ENCODE measurements around the gene RIPK4.

DNA sequence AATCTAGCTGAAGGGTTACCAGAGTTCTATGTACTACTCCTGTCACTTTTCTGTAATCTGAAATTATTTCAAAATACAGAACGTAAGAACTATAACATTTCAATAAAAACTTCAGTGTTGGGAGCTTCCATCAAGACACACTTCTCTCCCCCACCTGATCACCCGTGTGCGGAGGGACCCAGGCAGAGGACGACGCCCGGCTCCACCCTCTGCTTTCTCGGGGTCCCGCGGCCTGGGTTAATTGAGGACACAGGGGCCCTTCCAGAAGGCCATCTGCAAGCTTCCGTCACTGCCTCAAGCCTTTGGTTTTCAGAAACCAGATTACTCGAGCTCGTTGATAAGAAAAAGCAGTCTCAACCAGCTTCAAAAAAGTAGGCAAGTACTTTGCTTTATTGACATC is 27.8 kb downstream of the RIPK4 start:
- TF ChIP-seq, protein P1, sequence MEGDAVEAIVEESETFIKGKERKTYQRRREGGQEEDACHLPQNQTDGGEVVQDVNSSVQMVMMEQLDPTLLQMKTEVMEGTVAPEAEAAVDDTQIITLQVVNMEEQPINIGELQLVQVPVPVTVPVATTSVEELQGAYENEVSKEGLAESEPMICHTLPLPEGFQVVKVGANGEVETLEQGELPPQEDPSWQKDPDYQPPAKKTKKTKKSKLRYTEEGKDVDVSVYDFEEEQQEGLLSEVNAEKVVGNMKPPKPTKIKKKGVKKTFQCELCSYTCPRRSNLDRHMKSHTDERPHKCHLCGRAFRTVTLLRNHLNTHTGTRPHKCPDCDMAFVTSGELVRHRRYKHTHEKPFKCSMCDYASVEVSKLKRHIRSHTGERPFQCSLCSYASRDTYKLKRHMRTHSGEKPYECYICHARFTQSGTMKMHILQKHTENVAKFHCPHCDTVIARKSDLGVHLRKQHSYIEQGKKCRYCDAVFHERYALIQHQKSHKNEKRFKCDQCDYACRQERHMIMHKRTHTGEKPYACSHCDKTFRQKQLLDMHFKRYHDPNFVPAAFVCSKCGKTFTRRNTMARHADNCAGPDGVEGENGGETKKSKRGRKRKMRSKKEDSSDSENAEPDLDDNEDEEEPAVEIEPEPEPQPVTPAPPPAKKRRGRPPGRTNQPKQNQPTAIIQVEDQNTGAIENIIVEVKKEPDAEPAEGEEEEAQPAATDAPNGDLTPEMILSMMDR (conservative IDR thresholded peaks at IDR 0.05; ENCODE audit: low read depth, low read length): no peak
- TF ChIP-seq EZH2 (IDR thresholded peaks at IDR 0.05; ENCODE audit: low read length, unreplicated experiment): no peak
- TF ChIP-seq EZH2phosphoT487 (IDR thresholded peaks at IDR 0.05; ENCODE audit: borderline replicate concordance, low read length): no peak
